GM23248 (cell line): ENCODE measurements around the gene C9.

Experiments
- EZH2 ChIP-seq: fragments of 200-600 bp; sonication (generic); IDR thresholded peaks from 2 replicates; pipeline ENCODE4 v1.6.1; 2018; ENCODE audit warnings: antibody characterized with exemption, mild to moderate bottlenecking; ENCODE audit not compliant: insufficient read depth, poor library complexity, severe bottlenecking
- EZH2phosphoT487 ChIP-seq: fragments of 200-600 bp; sonication (generic); IDR thresholded peaks from 2 replicates; pipeline ENCODE4 v1.6.1; 2018; ENCODE audit warnings: antibody characterized with exemption, moderate library complexity, mild to moderate bottlenecking, low read depth; ENCODE audit not compliant: insufficient read depth

GRCh38 chr5:39260095-39260494 is 104.2 kb downstream of the C9 start:
- TF ChIP-seq EZH2phosphoT487 (no peak), EZH2 (no peak)
